Panc1 (cell line): ENCODE data around the gene FADD.

Experiments used
- POLR2AphosphoS5 ChIP-seq: IDR thresholded peaks from 2 replicates; pipeline ENCODE4 v1.6.1; 2012; ENCODE audit warnings: mild to moderate bottlenecking, low read depth, low read length, moderate library complexity
- SIN3A ChIP-seq: IDR thresholded peaks from 2 replicates; pipeline ENCODE4 v1.6.1; 2012; ENCODE audit warnings: low read depth, mild to moderate bottlenecking, low read length, moderate library complexity, borderline replicate concordance; ENCODE audit not compliant: insufficient read depth
- TF ChIP-seq, protein P1 (sequence below): fragments of 450-650 bp; IDR thresholded peaks from 2 replicates; pipeline ENCODE4 v1.5.1; 2017; ENCODE audit warnings: mild to moderate bottlenecking

DNA sequence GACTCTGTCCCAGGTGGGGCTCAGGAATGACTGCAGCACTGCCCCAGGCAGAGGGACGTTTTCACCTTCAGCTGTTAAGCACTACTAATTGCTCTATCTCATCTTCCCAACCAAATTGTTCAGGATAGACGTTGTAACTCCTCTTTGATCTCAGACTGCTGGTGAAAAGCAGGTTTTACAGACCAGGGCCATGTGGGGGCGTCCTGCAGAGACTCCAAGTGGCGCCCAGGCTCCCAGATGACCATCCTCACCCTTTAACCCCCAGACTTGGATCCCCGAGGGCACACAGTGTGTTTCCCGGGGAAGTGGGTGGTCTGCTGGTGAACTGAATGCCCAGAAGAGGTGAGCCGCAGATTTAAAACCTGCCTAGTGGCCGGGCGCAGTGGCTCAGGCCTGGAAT is 23.9 kb downstream of the FADD start:
- TF ChIP-seq, protein P1, sequence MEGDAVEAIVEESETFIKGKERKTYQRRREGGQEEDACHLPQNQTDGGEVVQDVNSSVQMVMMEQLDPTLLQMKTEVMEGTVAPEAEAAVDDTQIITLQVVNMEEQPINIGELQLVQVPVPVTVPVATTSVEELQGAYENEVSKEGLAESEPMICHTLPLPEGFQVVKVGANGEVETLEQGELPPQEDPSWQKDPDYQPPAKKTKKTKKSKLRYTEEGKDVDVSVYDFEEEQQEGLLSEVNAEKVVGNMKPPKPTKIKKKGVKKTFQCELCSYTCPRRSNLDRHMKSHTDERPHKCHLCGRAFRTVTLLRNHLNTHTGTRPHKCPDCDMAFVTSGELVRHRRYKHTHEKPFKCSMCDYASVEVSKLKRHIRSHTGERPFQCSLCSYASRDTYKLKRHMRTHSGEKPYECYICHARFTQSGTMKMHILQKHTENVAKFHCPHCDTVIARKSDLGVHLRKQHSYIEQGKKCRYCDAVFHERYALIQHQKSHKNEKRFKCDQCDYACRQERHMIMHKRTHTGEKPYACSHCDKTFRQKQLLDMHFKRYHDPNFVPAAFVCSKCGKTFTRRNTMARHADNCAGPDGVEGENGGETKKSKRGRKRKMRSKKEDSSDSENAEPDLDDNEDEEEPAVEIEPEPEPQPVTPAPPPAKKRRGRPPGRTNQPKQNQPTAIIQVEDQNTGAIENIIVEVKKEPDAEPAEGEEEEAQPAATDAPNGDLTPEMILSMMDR = no peak
- TF ChIP-seq POLR2AphosphoS5 = no peak
- TF ChIP-seq SIN3A = no peak
